ENCODE data around the gene SOWAHC.
"Not testable (repeated sequence)": the region's sequence is repeated elsewhere in the genome, so short reads cannot be mapped to it uniquely, and the experiment has no call there.

Gene SOWAHC, protein sequence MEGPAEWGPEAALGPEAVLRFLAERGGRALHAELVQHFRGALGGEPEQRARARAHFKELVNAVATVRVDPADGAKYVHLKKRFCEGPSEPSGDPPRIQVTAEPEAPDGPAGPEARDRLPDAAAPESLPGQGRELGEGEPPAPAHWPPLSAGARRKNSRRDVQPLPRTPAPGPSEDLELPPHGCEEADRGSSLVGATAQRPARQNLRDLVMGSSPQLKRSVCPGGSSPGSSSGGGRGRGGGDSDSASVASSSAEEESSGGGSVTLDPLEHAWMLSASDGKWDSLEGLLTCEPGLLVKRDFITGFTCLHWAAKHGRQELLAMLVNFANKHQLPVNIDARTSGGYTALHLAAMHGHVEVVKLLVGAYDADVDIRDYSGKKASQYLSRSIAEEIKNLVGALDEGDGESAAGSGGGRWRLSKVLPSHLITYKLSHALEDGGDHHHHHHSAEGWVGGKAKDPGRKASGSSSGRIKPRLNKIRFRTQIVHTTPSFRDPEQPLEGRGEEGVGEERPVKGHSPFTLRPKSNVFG
- total RNA-seq = 2.8 to 5.8 (median 2.9) reads per million in 3 experiments

GRCh38 chr2:109613922-109614714, at the start of gene SOWAHC, which contains the start of gene SEPTIN10:
Gene SOWAHC, plus strand, starts transcription at chr2:109614364. Its CDS starts 126 bp downstream, at chr2:109614490.
Gene SEPTIN10, minus strand, starts transcription at chr2:109613966. Its CDS starts 139 bp downstream, at chr2:109613827.
- DNase-seq = peak; percentile 77

GRCh38 chr2:109575373-109575772, 38.8 kb upstream of the SOWAHC start:
- DNase-seq = no peak

DNA sequence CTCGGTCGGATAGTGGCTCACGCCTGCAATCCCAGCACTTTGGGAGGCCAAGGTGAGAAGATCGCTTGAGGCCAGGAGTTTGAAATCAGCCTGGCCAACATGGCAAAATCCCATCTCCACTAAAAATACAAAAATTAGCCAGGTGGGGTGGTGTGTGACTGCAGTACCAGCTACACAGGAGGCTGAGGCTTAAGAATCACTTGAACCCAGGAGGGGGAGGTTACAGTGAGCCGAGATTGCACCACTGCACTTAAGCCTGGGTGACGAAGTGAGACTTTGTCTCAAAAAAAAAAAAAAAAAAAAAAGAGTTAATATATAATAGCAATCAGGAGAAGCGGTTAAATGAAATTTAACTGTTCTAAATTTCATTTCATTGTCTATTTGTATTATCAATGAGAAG, 36.5 kb upstream of the SOWAHC start:
- DNase-seq = not testable (repeated sequence)

- no peak for DNase-seq
Observed at GRCh38 chr2:109582928-109583895, 31.0 kb upstream of the SOWAHC start.

DNA sequence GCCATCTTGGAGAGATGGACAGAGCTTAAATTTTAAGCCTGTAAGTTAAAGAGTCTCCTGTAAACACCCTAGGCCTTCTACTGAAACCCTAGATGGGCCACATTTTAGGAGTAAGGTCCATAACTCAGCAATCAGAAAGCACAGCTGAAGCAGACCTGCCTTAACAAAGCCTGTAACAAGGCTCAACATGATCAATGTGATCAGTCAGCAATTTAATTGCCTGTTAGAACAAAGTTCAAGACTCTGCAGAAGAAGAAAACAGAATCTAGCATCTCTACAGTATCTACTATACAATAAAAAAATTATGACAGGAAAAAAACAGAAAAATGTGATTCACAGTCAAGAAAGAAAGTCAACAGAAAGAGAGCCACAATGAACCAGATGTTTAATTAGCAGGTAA, 27.5 kb upstream of the SOWAHC start:
- DNase-seq = no peak

DNA sequence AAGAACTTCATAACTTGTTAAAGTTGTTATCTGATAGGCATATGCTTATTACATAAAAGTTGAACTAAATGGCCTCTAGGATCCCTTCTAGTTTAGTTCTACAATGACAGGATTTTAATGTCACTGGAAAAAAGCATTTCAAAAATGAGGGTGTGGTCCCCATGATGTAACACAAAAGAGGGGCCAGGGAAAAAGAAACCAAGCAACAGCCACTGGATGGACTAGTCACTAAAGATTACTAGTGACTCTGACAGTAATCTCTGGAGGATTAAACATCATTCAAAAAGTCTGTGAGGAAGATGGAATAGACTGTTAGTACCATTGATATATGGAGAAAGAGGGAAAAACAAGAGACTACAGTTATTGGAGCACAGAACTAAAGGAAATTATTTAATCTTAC, 23.0 kb upstream of the SOWAHC start:
- no peak for DNase-seq

DNA sequence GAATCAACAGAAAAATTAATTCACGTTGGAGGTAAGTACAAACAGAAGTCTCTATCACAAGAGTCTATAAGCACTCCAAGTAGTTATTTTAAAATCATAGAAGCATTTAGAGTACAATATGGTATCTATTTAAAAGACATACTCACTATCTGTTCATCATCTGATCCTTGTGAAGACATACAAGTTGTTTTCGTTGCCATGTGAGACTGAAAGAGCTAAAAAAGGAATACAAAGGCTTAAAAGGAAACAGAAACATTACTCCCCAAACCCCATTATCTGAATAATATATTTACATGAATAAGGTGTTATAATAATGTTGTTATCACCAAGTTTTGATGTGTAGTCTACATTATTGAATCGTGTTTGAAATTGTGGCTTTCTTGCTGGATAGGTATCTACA, 21.3 kb upstream of the SOWAHC start:
- no peak for DNase-seq

GRCh38 chr2:109594246-109594885, 19.8 kb upstream of the SOWAHC start:
- no peak for DNase-seq

- no peak for DNase-seq
Observed at GRCh38 chr2:109595644-109596043, 18.5 kb upstream of the SOWAHC start.

DNA sequence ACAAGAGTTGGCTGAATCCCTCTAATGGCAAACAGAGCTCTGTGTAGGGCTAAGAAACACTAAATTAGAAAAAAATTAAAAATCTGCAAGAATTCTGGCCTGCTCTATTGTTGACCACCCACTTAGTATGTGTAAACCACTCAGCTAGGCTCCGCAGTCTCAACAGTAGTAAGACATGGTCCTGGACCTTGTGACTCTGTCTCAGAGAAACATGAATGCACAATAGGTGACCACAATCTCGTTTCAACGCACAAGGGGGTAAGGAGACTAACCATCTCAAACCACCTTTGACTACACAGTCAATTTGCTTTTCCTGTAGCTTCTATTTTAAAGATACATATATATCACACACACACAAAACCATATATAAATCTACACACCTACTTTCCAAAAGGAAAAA, 16.9 kb upstream of the SOWAHC start:
- no peak for DNase-seq

GRCh38 chr2:109601783-109602182, 12.4 kb upstream of the SOWAHC start:
- no peak for DNase-seq

GRCh38 chr2:109602617-109603188, 11.5 kb upstream of the SOWAHC start:
- no peak for DNase-seq

GRCh38 chr2:109604597-109604996, 9.6 kb upstream of the SOWAHC start:
- no peak for DNase-seq

DNA sequence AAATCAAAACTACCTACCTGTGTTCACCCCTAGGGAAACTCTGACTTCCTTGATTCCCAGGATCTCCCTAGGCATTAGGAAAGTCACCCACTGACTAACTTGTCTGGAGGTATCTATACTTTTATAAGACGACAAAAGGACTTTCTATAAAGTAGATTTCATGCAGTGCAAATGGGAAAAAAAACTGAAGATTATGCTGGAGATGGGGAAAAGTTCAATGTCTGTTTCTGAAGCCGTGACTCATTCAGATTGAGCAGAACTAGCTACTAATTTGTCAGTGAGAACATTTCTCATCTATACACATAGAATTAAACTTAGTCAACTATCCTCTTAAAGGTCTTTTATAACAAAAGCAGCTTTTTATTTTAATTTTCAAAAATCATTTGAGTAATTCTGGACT, 6.4 kb upstream of the SOWAHC start:
- DNase-seq = no peak

- no peak for DNase-seq
Observed at GRCh38 chr2:109609352-109610024, 4.7 kb upstream of the SOWAHC start.

DNA sequence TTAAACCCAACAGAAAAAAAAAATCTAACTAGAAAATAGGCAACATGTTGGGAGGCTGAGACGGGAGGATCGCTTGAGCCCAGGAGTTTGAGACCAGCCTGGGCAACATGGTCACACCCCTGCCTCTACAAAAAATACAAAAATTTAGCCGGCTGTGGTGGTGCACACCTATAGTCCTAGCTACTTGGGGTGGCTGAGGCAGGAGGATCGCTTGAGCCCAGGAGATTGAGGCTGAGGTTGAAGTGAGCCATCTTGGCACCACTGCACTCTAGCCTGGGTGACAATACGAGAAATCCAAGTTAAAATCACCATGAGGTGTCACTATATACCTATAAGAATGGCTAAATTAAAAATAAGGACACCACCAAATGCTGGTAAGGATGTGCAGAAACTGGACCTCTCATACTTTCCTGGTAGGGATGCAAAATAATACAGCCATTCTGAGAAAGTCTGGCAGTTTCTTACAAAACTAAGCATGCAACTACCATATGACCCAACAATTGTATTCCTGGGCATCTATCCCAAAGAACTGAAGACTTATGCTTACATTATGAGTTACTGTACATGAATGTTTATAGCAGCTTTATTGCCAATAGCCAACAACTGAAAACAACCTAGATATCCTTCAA, 2.6 kb upstream of the SOWAHC start:
- no peak for DNase-seq

DNA sequence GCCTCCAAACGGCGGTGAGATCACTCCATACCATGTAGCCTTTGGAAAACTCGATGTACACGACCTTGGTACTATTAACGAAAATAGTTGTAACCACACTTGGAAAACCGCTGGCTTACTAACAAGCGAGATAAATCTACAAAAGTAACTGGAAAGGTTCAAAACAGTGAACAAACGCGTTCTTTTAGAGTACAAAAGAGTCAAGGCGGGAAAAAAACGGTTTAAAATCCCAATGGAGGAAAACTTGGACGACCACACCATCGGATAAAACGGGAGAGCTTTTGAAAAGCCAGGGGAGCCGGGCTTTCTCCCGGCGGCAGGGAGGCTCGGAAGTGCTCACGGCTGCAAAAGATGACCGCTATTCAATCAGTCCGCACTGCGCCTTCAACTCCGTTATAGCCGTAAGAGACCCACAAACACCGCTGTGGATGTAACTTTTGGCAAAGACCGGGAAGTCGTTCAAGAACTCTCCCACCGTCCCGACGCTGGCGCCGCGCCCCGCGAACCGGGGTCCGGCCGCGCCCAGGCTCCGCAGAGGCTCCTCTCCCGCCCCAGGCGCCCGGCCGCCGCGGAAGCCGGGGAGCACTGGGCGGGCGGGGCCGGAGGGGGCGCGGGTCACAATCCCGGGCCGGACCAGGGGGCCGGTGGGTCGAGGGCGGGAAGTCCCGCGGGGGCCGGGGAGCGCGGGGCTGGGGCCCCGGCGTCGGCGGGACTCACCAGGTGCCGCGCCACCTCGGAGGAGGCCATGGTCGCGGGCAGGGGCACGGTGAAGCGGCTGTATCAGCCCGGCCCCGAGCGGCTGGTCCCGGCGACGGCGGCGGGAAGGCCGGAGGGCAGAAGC, 863 bp upstream of the SOWAHC start:
- no peak for DNase-seq

DNA sequence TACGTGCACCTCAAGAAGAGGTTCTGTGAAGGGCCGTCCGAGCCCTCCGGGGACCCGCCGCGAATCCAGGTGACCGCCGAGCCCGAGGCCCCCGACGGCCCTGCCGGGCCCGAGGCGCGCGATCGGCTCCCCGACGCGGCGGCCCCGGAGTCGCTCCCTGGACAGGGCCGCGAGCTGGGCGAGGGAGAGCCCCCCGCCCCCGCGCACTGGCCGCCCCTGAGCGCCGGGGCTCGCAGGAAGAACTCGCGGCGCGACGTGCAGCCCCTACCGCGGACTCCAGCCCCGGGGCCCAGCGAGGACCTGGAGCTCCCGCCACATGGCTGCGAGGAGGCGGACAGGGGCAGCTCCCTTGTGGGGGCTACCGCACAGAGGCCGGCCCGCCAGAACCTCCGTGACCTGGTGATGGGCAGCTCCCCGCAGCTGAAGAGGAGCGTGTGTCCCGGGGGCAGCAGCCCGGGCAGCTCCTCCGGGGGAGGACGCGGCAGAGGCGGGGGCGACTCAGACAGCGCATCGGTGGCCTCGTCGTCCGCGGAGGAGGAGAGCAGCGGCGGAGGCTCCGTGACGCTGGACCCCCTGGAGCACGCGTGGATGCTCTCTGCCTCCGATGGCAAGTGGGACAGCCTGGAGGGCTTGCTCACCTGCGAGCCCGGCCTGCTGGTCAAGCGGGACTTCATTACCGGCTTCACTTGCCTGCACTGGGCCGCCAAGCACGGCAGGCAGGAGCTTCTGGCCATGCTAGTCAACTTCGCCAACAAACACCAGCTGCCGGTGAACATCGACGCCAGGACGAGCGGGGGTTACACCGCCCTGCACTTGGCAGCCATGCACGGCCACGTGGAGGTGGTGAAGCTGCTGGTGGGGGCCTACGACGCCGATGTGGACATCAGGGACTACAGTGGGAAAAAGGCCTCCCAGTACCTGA, 812 bp downstream of the SOWAHC start:
- no peak for DNase-seq
